Activated CD8-positive, alpha-beta T cell treated with anti-CD3 and anti-CD28 coated beads, Interleukin-2, amount 10 ng/mL, durations not matched to agents 7 days and 5 days (primary cell): ENCODE measurements around the gene XPO6. TPM values are rescaled to one million over a fixed set of nuclear protein-coding genes. Genes with fewer than 3 reads are reported as not detected.
"Not testable (repeated sequence)": the region's sequence is repeated elsewhere in the genome, so short reads cannot be mapped to it uniquely, and the experiment has no call there.

Experiments
- ATAC-seq: fragments of 150-1000 bp; cut with Tn5 transposase; one replicate; pipeline ENCODE4 v1.10.0; 2021; ENCODE audit warnings: moderate library complexity
- CTCF ChIA-PET: fragments of 350-600 bp; sonication (Branson Sonifier 250); formaldehyde crosslinking; loops from one replicate; lab custom pipeline; 2021; ENCODE audit warnings: antibody characterized with exemption; lab: Charles Lee
- POLR2A ChIA-PET: fragments of 350-600 bp; sonication (Branson Sonifier 250); formaldehyde crosslinking; loops from one replicate; lab custom pipeline; 2021; ENCODE audit warnings: antibody characterized with exemption; lab: Charles Lee
- DNase-seq: peaks from one replicate; pipeline ENCODE4 v3.0.0-alpha.2; 2020
- H3K27ac Mint-ChIP-seq: one replicate; pipeline ENCODE4 v1.8.0; 2021; ENCODE audit warnings: mild to moderate bottlenecking, mixed read lengths
- H3K27me3 Mint-ChIP-seq: one replicate; pipeline ENCODE4 v1.8.0; 2021; ENCODE audit warnings: low read depth, mixed read lengths
- H3K36me3 Mint-ChIP-seq: one replicate; pipeline ENCODE4 v1.8.0; 2021; ENCODE audit warnings: low read depth, mixed read lengths
- H3K4me1 Mint-ChIP-seq: one replicate; pipeline ENCODE4 v1.8.0; 2021; ENCODE audit warnings: low read depth, mixed read lengths
- H3K4me3 Mint-ChIP-seq: one replicate; pipeline ENCODE4 v1.8.0; 2021; ENCODE audit warnings: mild to moderate bottlenecking, mixed read lengths
- H3K9me3 Mint-ChIP-seq: one replicate; pipeline ENCODE4 v1.8.0; 2022; ENCODE audit warnings: mixed read lengths; ENCODE audit not compliant: insufficient read depth
- total RNA-seq, 2 experiments: library from RNA; stranded (reverse); gene quantifications; one replicate each; pipeline ENCODE4 v1.2.3, GENCODE V29; 2021

The XPO6 gene
- total RNA-seq, 2 experiments from 2014 or later, result 206 to 209 TPM

- ChIA-PET CTCF (interaction anchor here (1.1 to 13.0 kb wide), 2 partner anchors 10 to 83 kb away, joined by 3 to 275 read pairs; partner anchors contain the start of gene XPO6), POLR2A (no interaction called here)
- H3K27me3 Mint-ChIP-seq, result no peaks in the 10 kb centered on the region
- no peak overlapping the region for H3K4me3 Mint-ChIP-seq
- H3K9me3 Mint-ChIP-seq, result no peaks in the 10 kb centered on the region
- peaks cover 10% of the 10 kb centered on the region for H3K4me1 Mint-ChIP-seq
- no peak overlapping the region for H3K27ac Mint-ChIP-seq
- no peak for DNase-seq
- peaks cover 79% of the 10 kb centered on the region for H3K36me3 Mint-ChIP-seq
- no peak for ATAC-seq
Measured at GRCh38 chr16:28131181-28131580, 80.6 kb downstream of the XPO6 start.

- POLR2A ChIA-PET, result no interaction called here
- H3K9me3 Mint-ChIP-seq, result no peaks in the 10 kb centered on the region
- peak overlapping the region; percentile 28 for H3K27ac Mint-ChIP-seq
- peaks cover 81% of the 10 kb centered on the region for H3K36me3 Mint-ChIP-seq
- H3K4me3 Mint-ChIP-seq, result no peak overlapping the region
- peaks cover 7% of the 10 kb centered on the region for H3K4me1 Mint-ChIP-seq
- CTCF ChIA-PET, result interaction anchor here (1.1 to 13.0 kb wide), 2 partner anchors 11 to 83 kb away, joined by 3 to 275 read pairs; partner anchors contain the start of gene XPO6
- no peak for DNase-seq
- H3K27me3 Mint-ChIP-seq, result no peaks in the 10 kb centered on the region
- no peak for ATAC-seq
Measured at GRCh38 chr16:28130099-28131088, 81.4 kb downstream of the XPO6 start.

GRCh38 chr16:28126684-28127620 is 84.8 kb downstream of the XPO6 start:
- Mint-ChIP-seq H3K4me1 (no peaks in the 10 kb centered on the region), H3K36me3 (peaks cover 74% of the 10 kb centered on the region), H3K4me3 (no peak overlapping the region), H3K27ac (peak overlapping the region; percentile 69), H3K9me3 (no peaks in the 10 kb centered on the region), H3K27me3 (no peaks in the 10 kb centered on the region)
- ChIA-PET CTCF (interaction anchor here (1.3 kb wide), 1 partner anchor 91 kb away, joined by 4 read pairs; no protein-coding TSS in a partner anchor), POLR2A (no interaction called here)
- ATAC-seq (no peak), DNase-seq (no peak)

GRCh38 chr16:28125592-28125991 is 86.2 kb downstream of the XPO6 start:
- H3K36me3 Mint-ChIP-seq, result peaks cover 76% of the 10 kb centered on the region
- no peaks in the 10 kb centered on the region for H3K9me3 Mint-ChIP-seq
- POLR2A ChIA-PET, result no interaction called here
- no peak overlapping the region for H3K4me3 Mint-ChIP-seq
- CTCF ChIA-PET, result interaction anchor here (1.3 kb wide), 1 partner anchor 92 kb away, joined by 4 read pairs; no protein-coding TSS in a partner anchor
- peak overlapping the region; percentile 30 for H3K27ac Mint-ChIP-seq
- no peak for ATAC-seq
- DNase-seq, result no peak
- H3K4me1 Mint-ChIP-seq, result no peaks in the 10 kb centered on the region
- H3K27me3 Mint-ChIP-seq, result no peaks in the 10 kb centered on the region

- DNase-seq (no peak), ATAC-seq (no peak)
- Mint-ChIP-seq H3K27ac (no peak overlapping the region), H3K4me3 (no peak overlapping the region), H3K27me3 (no peaks in the 10 kb centered on the region), H3K4me1 (no peaks in the 10 kb centered on the region), H3K9me3 (no peaks in the 10 kb centered on the region), H3K36me3 (peaks cover 73% of the 10 kb centered on the region)
- ChIA-PET CTCF (interaction anchor here (1.7 kb wide), 1 partner anchor 97 kb away, joined by 8 read pairs; no protein-coding TSS in a partner anchor), POLR2A (no interaction called here)
Measured at GRCh38 chr16:28121527-28121926, 90.2 kb downstream of the XPO6 start.

- ATAC-seq (no peak), DNase-seq (no peak)
- Mint-ChIP-seq H3K27ac (no peak overlapping the region), H3K4me1 (no peaks in the 10 kb centered on the region), H3K4me3 (no peak overlapping the region), H3K9me3 (no peaks in the 10 kb centered on the region), H3K27me3 (no peaks in the 10 kb centered on the region), H3K36me3 (peaks cover 72% of the 10 kb centered on the region)
- ChIA-PET POLR2A (no interaction called here), CTCF (interaction anchor here (1.7 kb wide), 1 partner anchor 97 kb away, joined by 8 read pairs; no protein-coding TSS in a partner anchor)
Measured at GRCh38 chr16:28120754-28121153, 91.0 kb downstream of the XPO6 start.

- ChIA-PET POLR2A (no interaction called here), CTCF (interaction anchor here (2.4 kb wide), 1 partner anchor 99 kb away, joined by 7 read pairs; no protein-coding TSS in a partner anchor)
- Mint-ChIP-seq H3K27ac (peak overlapping the region; percentile 58), H3K36me3 (peaks cover 73% of the 10 kb centered on the region), H3K9me3 (no peaks in the 10 kb centered on the region), H3K4me3 (no peak overlapping the region), H3K4me1 (no peaks in the 10 kb centered on the region), H3K27me3 (no peaks in the 10 kb centered on the region)
- DNase-seq, result no peak
- ATAC-seq, result no peak
Measured at GRCh38 chr16:28118637-28119036, 93.1 kb downstream of the XPO6 start.

- DNase-seq (no peak), ATAC-seq (no peak)
- Mint-ChIP-seq H3K27ac (peak overlapping the region; percentile 43), H3K4me1 (peaks cover 3% of the 10 kb centered on the region), H3K9me3 (no peaks in the 10 kb centered on the region), H3K36me3 (peaks cover 72% of the 10 kb centered on the region), H3K4me3 (no peak overlapping the region), H3K27me3 (no peaks in the 10 kb centered on the region)
- POLR2A ChIA-PET, result no interaction called here
- CTCF ChIA-PET, result interaction anchor here (2.4 kb wide), 1 partner anchor 101 kb away, joined by 7 read pairs; no protein-coding TSS in a partner anchor
Measured at GRCh38 chr16:28117168-28117565, 94.6 kb downstream of the XPO6 start.

GRCh38 chr16:28115866-28116265 is 95.9 kb downstream of the XPO6 start:
- DNase-seq, H3K9me3 Mint-ChIP-seq, H3K27ac Mint-ChIP-seq, H3K4me3 Mint-ChIP-seq, ATAC-seq, H3K4me1 Mint-ChIP-seq, H3K27me3 Mint-ChIP-seq: not testable (repeated sequence)
- peaks cover 71% of the 10 kb centered on the region for H3K36me3 Mint-ChIP-seq
- ChIA-PET POLR2A (interaction anchor here (1.0 kb wide), 1 partner anchor 8 kb away, joined by 5 read pairs; no protein-coding TSS in a partner anchor), CTCF (interaction anchor here (1.6 to 2.0 kb wide), 2 partner anchors 13 to 102 kb away, joined by 4 to 5 read pairs; no protein-coding TSS in a partner anchor)

GRCh38 chr16:28112908-28113307 is 98.9 kb downstream of the XPO6 start:
- Mint-ChIP-seq H3K4me1 (peaks cover 14% of the 10 kb centered on the region), H3K27ac (peak overlapping the region; percentile 18), H3K36me3 (peaks cover 78% of the 10 kb centered on the region), H3K9me3 (no peaks in the 10 kb centered on the region), H3K4me3 (no peak overlapping the region), H3K27me3 (no peaks in the 10 kb centered on the region)
- DNase-seq (no peak), ATAC-seq (no peak)
- ChIA-PET CTCF (interaction anchor here (1.1 to 1.2 kb wide), 3 partner anchors 22 to 105 kb away, joined by 3 to 8 read pairs (median 3); no protein-coding TSS in a partner anchor), POLR2A (interaction anchor here (1.0 kb wide), 1 partner anchor 8 kb away, joined by 3 read pairs; no protein-coding TSS in a partner anchor)

GRCh38 chr16:28110977-28111376 is 100.8 kb downstream of the XPO6 start:
- Mint-ChIP-seq H3K9me3 (no peaks in the 10 kb centered on the region), H3K27me3 (no peaks in the 10 kb centered on the region), H3K4me1 (peaks cover 14% of the 10 kb centered on the region), H3K4me3 (no peak overlapping the region), H3K27ac (no peak overlapping the region), H3K36me3 (peaks cover 80% of the 10 kb centered on the region)
- ATAC-seq (no peak), DNase-seq (no peak)
- ChIA-PET CTCF (interaction anchor here (2.5 kb wide), 1 partner anchor 107 kb away, joined by 8 read pairs; no protein-coding TSS in a partner anchor), POLR2A (no interaction called here)
